Measurements from ENCODE around the gene CTRB1.
"Not testable (repeated sequence)": the region's sequence is repeated elsewhere in the genome, so short reads cannot be mapped to it uniquely, and the experiment has no call there.

CTRB1 gene

DNA sequence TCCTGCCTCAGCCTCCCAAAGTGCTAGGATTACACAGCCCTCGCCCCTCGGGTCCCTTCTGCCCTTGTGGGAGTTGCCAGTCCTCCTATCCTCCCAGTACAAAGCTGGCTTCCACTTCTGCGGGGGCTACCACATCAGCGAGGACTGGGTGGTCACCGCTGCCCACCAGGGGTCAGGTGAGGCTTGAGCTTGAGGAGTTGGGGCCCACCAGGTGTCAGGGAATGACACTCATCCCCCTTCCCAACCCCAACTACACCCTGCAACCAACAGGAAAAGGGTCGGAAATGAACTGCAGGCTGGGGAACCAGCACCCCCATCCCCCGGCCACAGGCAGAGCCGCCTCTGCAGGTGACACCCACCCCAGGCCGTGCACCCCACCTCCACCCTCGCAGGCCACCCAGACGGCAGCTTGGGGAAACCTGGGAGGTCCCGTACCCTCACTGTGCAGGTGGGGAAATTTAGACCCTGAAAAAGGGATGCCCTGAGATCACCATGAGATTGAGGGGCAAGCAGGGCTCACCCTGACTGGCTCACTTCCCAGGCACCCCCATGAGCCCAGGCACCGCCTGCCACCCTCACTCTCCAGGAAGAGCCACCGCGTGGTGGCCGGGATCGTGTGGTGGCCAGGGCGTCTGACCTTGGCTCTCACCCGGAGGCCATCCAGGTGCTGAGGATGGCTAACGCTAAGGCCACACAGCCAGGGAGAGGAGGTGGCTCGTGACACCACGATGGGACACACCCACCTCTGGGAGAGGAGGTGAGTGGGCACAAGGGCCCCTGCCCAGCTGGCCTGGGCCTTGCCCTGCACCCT is 8.0 kb downstream of the CTRB1 start:
- no peak for DNase-seq

DNA sequence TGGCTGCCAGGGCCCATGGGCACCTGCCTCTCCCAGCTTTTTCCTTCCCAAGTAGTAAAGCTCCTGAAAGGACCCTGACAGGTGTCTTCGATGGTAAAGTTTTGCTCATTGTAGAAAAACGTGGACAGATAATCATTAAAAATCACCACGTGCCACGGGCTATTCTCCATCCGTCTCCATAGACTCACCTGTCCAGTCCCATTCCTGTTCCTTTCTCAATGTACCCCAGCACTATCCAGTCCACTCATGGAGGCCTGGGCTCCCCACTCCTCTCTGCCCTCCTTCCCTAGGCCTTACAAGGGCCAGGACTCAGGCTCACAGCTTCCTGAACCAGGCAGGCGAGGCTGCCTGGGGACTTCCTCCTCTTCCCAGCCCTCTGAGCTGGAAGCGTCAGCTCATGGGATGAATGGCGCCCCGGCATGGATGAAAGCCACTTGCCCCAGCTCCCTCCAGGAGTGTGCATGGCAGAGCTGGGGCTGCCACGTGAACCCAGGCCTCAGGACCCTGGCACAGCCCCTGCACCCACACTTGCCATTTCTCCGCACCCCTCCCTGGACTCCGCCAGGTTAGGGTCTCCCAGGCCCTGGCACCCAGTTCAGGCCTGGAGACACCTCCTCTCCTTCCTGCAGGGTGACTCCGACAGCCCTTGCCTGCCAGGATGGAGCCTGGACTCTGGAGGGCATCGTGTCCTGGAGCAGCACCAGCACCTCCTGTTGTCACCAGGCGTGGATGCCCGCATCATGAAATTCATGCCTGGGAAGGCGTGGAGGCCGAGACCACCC is 8.8 kb downstream of the CTRB1 start:
- no peak for DNase-seq

DNA sequence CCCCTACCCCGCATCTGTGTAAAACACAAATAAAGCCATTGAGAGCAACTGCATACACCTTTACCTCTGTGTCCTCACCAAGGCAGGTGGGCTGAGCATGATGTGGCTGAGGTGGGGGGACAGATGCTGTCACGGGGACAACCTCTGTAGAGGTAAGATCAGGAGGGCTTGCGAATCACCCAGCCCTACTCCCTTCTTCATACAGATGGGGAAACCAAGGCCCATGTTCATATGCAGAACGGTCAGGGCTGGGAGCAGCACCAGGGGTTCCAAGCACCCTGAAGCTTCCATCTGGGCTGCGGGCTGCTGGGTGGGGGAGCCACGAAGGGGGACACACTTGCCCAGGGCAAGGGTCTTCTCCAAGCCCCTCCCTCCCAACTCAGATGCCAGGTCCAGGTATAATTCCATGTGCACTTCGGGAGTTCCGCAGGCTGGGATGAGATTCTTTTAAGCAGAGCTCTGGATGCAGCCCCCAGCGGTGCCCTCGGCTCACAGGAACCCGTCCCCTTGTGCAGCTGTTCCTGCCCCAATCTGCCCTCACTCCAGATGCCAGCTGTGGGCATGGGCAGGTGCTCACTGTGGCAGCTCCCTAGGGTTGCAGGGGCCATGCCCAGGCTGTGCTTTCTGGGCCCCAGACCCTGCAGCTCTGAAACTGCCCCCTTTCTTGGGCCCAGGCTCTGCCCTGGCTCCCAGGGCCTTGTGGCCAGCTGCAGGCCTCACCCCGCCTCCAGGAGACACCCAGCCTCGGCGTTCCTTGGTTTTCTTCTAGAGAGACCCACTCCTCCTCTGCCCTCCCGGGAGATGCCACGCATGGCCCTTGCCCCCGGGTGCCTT is 9.6 kb downstream of the CTRB1 start:
- DNase-seq: no peak

DNA sequence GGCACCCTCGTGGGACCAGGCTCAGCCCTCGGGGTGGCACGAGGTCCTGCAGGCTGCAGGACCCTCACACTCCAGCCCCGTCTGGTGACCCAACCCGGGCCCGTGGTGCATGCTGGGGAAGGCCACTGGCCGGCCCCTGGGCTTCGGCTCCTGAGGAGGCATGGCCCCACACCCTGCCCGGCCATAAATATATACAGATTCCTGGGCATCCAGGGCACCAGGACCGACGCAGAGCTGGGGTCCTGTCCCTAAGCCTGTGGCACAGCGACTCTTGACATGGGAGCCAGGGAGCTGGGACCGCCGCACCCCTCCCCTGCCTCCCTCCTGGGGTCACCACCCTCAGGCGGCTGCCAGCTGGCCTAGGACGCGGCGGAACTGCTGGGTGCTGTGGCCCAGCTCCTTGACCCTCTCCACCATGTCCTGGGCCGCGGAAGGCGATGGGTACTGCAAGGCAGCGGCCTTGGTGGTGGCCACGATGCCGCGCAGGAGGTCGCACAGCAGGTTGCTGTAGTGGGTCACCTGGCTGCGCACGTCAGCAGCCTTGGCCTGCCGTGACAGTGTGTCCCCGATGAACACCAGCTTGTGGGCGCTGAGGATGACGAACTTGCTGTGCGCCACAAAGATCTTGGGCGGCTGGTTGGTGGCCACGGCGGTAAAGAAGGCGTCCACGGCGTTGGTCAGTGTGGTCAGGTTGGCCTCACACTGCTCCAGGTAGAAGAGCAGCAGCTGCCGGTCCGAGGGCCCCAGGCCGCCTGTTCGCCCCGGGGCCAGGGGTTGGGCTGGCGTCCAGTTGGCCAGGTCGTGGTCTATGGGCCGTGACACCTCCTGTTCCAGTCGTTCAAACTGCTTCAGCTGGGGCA is 10.6 kb downstream of the CTRB1 start:
- DNase-seq: no peak

DNA sequence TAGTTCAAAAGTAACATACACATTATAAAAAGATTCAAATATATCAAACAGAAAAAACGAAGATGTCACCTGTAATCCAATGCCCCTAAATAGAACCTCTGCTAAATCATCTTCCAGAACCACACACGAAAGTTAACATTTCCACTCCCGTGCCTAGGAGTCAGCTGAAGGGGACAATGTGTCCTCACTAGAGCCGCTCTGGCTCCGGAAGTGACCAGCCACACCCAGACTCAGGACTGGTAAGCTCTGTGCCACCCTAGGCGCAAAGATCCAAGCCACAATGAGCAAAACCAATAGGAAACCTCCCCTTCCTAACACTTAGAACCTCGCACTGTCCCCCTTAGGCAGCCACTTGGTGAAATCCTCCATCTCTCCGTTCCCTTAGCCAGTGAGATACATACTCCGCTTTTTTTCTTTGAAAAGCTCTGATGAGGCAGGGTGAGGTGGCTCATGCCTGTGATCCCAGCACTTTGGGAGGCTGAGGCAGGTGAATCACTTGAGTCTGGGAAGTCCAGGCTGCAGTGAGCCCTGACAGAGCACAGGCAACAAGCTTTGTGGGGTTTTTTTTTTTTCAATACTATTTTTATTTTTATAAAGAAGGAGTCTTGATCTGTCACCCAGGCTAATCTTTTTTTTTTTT is 11.8 kb downstream of the CTRB1 start:
- DNase-seq: no peak

DNA sequence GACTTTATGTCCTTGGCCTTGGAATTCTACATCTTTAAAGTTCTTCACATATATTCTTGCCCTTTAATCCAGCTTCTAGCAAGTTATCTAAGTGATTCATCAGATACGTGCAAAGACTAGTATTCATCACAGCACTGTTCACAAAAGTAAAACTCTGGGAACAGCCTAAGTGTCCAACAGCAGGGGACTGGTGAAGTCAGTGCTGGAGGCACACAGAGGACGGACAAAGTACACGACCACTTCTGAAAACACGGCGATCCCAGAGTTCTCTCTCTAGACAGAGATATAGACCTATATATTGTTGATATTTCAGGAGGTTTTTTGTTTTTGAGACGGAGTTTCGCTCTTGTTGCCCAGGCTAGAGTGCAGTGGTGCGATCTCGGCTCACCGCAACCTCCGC is 12.8 kb downstream of the CTRB1 start:
- no peak for DNase-seq

DNA sequence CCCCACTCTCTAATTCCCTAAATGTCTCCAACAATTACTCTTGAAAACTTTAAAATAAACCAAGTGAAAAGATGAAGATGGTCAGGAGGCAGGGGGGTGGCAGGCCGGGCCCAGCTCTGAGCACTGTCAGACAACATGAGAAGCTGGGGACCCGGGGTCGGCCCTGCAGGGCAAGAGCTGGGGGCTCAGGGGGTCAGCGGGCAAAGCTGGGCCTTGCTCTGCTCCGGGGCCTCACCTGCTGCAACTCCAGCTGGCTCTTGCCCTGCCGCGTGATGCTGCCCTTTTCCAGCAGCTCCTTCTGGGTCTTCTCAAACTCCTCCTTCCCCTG is 14.8 kb downstream of the CTRB1 start:
- no peak for DNase-seq

DNA sequence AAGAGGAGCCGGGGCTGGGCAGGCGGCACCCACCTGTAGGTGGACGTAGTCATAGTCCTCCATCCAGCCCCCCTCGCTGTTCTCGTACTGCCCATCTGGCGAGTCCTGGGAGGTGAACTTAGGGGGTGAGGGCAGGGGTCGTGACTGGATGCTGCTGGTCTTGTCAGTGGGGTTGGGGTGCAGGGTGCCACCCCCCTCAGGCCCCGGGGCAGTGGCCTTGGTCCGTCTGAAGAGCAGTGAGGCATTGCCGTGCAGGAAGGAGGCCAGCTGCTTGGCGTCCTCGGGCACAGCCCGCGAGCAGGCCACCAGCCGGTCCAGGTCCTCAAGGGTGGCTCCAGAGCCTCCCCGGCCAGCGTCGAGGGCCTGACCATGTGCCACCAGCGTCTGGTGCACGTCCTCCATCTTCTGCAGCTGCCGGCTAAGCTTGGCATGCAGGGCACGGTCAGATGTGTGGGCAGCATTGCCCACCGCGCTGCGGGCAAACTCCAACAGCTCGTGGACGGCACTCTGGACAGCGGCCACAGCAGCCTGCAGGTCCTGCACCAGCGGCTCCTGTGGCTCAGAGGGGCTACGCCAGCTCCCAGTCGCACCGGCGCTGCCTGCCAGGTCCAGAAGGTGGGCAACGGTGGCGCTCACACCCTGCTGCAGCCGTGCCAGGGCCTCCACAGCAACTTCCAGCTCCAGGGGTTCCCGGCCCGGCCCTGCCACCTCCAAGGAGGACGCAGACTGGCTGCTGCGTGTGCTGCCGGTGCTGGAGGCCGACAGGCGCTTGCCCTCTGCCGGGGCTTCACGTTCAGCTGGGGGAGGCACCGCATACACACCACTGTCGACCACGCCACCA is 16.3 kb downstream of the CTRB1 start:
- DNase-seq: no peak

DNA sequence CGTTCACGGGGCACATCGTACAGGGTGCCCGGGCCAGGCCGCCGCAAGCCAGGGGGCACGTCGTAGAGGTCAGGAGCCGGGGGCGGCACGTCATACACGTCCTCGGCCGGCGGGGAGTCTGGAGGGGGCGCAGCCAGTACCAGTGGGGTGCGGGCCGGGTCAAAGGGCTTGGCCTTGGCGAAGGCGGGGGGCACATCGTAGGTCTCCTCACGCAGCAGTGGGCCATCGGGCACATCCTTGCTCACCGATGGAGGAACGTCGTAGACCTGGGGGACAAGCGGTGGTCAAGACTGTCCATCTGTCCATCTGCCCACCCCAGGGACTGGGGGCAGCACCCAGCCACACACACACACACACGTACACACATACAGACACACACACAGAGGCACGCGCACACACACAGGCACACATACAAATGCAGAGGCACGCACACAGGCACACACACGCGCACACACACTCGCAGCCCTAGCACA is 17.0 kb downstream of the CTRB1 start:
- DNase-seq: no peak

DNA sequence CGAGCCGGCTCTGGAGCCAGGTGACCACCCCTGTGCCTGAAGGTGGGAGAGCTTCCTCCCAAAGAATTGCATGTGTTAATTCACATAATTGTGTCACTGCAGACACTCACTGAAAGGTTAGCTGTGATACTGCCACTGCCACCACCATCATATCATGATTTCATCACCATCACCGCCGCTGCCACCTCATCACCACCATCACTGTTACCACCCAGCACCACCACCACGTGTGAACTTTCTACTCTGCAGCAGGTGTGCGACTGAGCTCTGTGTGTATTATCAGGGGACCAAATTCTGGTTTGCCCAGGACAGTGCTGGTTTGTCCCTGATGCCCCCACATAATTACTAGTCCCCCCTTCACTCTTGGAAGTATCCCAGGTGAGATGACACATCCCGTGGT is 17.4 kb downstream of the CTRB1 start:
- DNase-seq: peak; percentile 61

DNA sequence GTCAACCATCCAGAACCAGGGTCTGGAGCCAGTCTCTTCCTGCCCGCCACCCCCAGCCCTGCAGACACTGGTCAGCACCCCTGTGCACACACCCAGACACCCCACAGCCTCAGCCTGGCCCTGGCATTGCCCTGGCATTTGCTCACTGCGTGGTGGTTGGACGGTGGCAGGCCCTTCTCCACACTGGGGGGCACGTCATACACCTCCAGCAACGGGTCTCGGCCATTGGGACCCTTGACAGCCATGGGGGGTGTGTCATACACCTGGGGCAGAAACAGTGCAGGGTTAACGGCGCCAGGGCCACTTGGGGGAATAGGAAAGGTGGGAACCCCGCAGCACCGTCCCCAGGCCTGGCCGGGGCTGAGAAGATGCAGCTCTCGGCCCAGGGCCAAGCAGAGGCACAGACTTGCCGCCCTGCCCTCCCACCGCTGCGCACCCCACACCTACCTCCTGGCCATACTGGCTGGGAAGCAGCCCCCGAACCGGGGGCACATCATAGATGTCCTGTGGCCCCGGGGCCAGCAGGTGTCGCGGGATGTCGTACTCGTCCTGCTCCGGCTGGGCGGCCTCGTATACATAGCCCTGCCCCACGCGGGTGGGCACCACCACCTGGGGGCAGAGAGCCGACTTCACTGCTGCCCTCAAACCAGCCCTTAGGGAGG is 18.1 kb downstream of the CTRB1 start:
- DNase-seq: no peak

DNA sequence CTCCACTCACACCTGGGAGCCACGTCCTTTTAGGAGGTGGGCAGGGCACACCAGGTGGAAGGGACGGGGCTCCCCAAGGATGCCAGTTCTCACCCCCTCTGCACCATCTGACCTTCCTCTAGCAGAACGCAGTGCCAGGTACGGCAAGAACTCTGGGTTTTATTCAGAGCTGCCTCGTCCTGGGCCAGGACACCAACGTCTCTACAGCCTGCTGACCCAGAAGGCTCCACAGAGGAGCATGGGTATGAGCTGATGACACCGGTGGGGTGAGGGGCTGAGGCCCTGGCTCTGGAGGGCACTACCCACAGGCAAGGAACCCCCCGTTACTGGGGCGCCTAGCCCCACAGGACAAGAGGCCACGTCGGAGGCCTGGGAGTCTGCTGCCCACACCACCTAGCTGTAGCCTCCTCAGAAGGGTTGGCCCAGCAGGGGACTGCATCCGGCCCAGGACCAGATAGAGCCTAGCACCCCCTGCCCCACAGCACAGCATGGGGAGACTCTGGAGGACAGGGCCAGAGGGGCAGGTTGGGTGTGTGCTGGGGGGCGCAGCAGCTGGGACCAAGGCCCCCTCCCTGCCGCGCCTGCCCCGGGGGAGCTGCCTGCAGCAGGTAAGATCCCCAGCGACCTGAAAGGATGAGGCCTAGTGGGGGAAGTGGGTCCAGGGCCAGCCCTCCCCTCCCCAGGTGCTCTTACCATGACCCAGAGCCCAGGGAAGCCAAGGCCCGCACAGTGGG is 18.8 kb downstream of the CTRB1 start:
- no peak for DNase-seq

DNA sequence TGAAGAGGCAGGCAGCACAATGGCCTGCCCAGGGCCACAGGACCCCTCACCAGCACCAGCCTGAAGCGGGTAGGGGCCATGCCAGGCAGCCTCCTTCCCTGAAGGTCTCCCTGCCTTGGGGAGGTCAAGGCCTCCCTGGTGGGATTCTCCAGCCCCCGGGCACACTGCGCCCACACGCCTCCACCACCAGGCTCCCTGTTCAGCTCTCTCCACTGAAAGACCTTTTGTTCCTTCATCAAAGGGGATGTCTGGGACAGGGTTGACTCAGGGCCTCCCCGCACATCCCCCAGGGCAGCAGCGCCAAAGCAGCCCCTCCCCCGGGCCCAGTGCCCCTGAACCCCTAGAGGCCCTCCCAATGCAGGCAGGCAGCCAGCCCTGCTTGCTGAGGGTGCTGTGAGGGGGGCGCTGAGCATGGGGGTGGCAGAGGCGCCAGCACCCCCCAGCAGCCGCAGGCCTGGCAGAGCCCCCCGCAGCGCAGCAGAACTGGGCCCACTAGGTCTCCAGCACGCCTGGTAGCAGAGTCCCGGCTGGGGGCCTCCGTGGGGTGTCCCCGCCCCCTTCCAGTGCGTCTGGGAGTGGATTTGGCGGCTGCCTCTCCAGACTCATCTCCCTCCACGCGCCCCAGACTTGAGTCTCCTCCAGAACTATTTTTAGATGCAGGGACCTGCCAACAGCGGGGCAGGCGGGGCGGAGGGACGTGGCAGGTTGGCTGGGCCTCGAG is 19.5 kb downstream of the CTRB1 start:
- no peak for DNase-seq

DNA sequence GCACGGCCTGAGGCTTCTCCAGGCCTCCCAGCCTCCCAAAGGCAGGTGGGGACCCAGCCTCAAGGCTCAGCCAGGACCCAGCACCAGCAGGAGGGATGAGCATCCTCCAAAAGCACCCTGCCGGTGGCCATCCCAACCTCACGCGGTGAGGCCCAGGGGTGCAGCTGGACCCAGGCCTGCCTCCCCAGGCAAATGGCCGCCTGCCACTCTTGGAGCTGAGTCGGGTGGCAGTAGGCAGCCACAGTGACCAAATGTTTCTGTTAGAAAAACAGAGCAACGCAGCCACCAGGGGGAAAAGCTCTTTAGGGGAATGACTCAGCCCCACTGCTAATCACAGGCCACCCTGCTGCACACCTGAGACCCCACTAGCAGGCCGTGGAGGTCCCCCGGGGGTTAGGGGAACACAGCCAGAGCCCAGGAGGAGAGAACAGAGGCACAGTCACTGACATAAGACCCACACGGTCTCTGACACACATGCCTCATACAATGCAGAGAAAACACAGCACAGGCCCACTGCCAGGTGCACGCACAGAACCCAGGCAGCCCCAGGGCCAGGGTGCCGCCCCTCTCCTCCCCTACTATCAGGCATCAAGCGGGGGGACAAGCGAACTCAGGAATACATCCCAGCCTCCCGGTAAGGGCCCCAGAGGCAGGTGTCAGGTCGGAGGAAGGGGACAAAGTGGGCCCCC is 20.2 kb downstream of the CTRB1 start:
- no peak for DNase-seq

DNA sequence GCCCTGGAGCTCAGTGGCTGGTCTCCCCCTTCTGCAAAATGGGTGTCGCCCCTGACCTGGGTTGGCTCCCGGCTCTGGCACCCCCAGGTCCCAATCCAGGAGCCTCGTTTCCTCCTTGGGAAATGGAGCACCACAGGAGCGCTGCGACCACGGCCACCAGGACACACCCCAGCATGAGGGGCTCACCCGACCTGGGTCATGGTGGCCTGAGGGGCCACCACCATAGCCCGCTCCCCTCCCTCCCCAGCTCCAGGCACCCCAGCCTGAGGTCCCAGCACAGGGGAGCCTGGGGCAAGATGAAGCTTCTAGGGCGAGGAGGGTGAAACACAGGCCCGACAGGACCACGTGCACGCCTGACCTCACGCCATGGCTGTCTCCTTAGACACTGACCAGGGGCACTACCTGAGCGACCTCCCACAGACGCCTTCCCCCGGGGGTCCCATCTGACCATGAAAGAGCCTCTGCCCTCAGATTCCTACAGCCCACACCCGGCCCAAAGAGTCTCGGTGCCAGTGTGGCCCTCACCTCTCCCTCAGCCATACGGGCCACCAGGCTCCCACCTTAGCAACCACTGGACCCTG is 20.8 kb downstream of the CTRB1 start:
- DNase-seq: no peak

DNA sequence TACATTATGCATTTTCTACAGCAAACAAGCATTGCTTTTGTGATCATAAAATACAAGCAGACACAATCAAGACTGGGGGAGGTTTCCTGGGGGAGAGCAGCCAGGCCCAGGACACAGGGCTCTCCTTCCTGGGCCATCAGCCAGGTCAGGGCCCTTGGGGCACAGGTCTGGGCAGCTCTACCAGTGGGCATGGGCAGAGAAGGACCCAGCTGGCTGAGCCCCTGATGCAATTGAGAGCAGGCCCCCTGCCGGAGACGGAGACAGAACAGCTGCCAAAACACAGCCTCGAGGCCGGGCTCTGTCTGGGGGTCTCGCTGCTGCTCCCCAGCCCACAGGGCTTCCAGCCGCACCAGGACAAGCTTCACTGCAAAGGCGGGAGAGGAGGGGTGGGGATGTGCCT is 21.8 kb downstream of the CTRB1 start:
- DNase-seq: not testable (repeated sequence)

DNA sequence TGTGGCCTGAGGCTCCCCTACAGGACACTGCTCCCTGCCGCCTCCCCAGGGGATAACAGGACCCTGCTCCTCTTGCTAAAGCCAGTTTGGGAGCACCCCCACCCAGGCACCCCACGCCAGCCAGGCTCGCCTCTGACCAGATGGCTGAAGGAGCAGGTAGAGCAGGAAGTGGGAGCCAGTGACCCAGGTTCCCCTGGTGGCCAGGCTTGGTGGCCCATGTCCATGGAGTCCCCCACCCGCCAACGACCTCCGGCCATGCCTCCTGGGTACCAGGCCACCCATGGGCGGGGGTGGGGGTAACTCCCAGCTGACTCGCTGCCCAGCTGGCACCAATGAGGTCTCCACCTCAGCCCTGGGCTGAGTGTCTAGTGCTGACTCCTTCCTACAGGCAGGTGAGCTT is 22.6 kb downstream of the CTRB1 start:
- DNase-seq: no peak

DNA sequence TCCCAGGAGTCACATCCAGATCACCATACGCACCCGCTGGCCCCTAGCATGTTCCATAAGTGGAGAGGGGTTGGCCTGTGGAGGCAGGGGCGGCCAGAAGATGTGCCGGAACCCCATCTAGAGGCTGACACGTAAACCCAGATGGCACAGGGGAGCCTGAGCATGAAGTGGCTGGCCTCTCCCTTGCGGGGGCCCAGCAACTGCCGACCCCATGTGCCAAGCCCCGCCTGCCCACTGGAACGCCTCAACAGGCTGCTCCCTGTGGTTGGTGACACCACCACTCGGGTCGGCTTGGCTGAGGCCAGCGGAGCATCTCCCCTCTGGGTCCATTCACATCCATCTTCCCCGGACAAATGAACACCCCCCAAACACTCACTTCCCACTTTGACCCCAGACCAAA is 23.2 kb downstream of the CTRB1 start:
- no peak for DNase-seq
